GM12878 (cell line): ENCODE data around the gene MTSS2. TPM values are rescaled to one million over a fixed set of nuclear protein-coding genes. Genes with fewer than 3 reads are reported as not detected.

Experiments
- ATAC-seq: fragments of 200-7000 bp; cut with Tn5 transposase; 3 replicates; pipeline ENCODE4 v1.9.1; 2020; ENCODE audit warnings: mild to moderate bottlenecking, moderate library complexity
- Bru-seq: library from RNA; stranded (reverse); fragments of 400-500 nt; gene quantifications from one replicate; lab custom pipeline; 2021; lab: Mats Ljungman, UMichigan
- BruChase-seq, 2 experiments: library from RNA; stranded (reverse); fragments of 400-500 nt; gene quantifications; one replicate each; lab custom pipeline; 2021; lab: Mats Ljungman, UMichigan
- BruUV-seq: library from RNA; stranded (reverse); fragments of 400-500 nt; replicated peaks from 2 replicates; lab custom pipeline; 2021; lab: Mats Ljungman, UMichigan
- CTCF ChIA-PET: fragments of 300-600 bp; sonication (Branson Sonifier 250); formaldehyde crosslinking; extraction: SDS; loops from one replicate; lab custom pipeline; 2021; ENCODE audit warnings: inconsistent platforms; lab: Yijun Ruan, JAX
- POLR2A ChIA-PET: fragments of 350-600 bp; formaldehyde crosslinking; extraction: SDS; loops from one replicate; lab custom pipeline; 2021; ENCODE audit warnings: inconsistent platforms; lab: Charles Lee
- RAD21 ChIA-PET: fragments of 300-600 bp; sonication (Branson Sonifier 250); formaldehyde crosslinking; loops from one replicate; lab custom pipeline; 2023; ENCODE audit warnings: antibody characterized with exemption; ENCODE audit not compliant: unreplicated experiment; lab: Charles Lee
- SMC1A ChIA-PET: fragments of 300-600 bp; sonication (Branson Sonifier 250); formaldehyde crosslinking; loops from one replicate; lab custom pipeline; 2023; ENCODE audit not compliant: unreplicated experiment, uncharacterized antibody; lab: Charles Lee
- DNase-seq: peaks from one replicate; pipeline ENCODE4 v3.0.0-alpha.2; 2011; ENCODE audit warnings: low read depth, low spot score
- FAIRE-seq: peaks from 3 replicates; lab custom pipeline; 2011; peaks lifted over from hg19 to GRCh38; lab: Jason Lieb, UNC
- H2AFZ ChIP-seq: 2 replicates; pipeline ENCODE4 v1.6.0; 2011; ENCODE audit warnings: low read depth, low read length, control low read depth; ENCODE audit not compliant: control insufficient read depth
- H3K27ac ChIP-seq: 2 replicates; pipeline ENCODE4 v1.5.1; 2011; ENCODE audit warnings: control low read depth; ENCODE audit not compliant: control insufficient read depth, insufficient read depth
- H3K27me3 ChIP-seq, 2 experiments: replicated peaks in 1 of 2; 2 replicates each; pipeline versions ENCODE4 v1.6.0 to v1.6.1; 2011; ENCODE audit warnings: low read length in 1 of 2; ENCODE audit not compliant: control insufficient read depth in 2 of 2, insufficient read depth in 2 of 2
- H3K36me3 ChIP-seq, 2 experiments: 2 replicates each; pipeline ENCODE4 v1.5.1; 2011; ENCODE audit warnings: low read length in 1 of 2; ENCODE audit not compliant: control insufficient read depth in 2 of 2, insufficient read depth in 2 of 2
- H3K4me1 ChIP-seq: 2 replicates; pipeline ENCODE4 v1.6.1; 2011; ENCODE audit warnings: mild to moderate bottlenecking, low read length, moderate library complexity, mixed read lengths; ENCODE audit not compliant: control insufficient read depth, insufficient read depth
- H3K4me2 ChIP-seq: 2 replicates; pipeline ENCODE4 v1.6.0; 2011; ENCODE audit warnings: control low read depth; ENCODE audit not compliant: control insufficient read depth, insufficient read depth
- H3K4me3 ChIP-seq: fragments of 200-600 bp; sonication (generic); 2 replicates; pipeline ENCODE4 v1.5.1; 2016
- H3K79me2 ChIP-seq: 2 replicates; pipeline ENCODE4 v1.6.0; 2011; ENCODE audit warnings: low read length; ENCODE audit not compliant: control insufficient read depth, insufficient read depth
- H3K9ac ChIP-seq: 2 replicates; pipeline ENCODE4 v1.8.0; 2011; ENCODE audit warnings: low read length, control low read depth, mixed read lengths; ENCODE audit not compliant: control insufficient read depth, insufficient read depth
- H3K9me3 ChIP-seq: replicated peaks from 3 replicates; pipeline ENCODE4 v1.5.1; 2011; ENCODE audit warnings: mild to moderate bottlenecking, low read length; ENCODE audit not compliant: control insufficient read depth, insufficient read depth
- H4K20me1 ChIP-seq: 2 replicates; pipeline ENCODE4 v1.6.0; 2011; ENCODE audit not compliant: control insufficient read depth, insufficient read depth
- CBX3 ChIP-seq: fragments of 200-600 bp; sonication (generic); IDR thresholded peaks from 2 replicates; pipeline ENCODE4 v1.6.1; 2016; ENCODE audit warnings: low read depth, borderline replicate concordance
- USF1 ChIP-seq: IDR thresholded peaks from 2 replicates; pipeline ENCODE4 v1.6.1; 2011; ENCODE audit warnings: borderline replicate concordance, low read depth, mild to moderate bottlenecking, moderate library complexity, mixed read lengths, low read length; ENCODE audit not compliant: insufficient read depth; ENCODE audit errors: extremely low read length
- WGBS: methylation state at CpG from one replicate; pipeline ENCODE4 v1.1.6; 2016; ENCODE audit warnings: low lambda C conversion rate; ENCODE audit not compliant: insufficient replicate concordance, insufficient coverage; ENCODE audit errors: missing lambda C conversion rate; 5-methylcytosine and 5-hydroxymethylcytosine counted together
- in situ Hi-C: fragments of 300-500 bp; cut with MboI; formaldehyde crosslinking; loops from 9 replicates; pipeline ENCODE4 v1.14.3; 2018; ENCODE audit warnings: mixed read lengths
- intact Hi-C: fragments of 100-400 bp; cut with micrococcal nuclease; formaldehyde crosslinking; loops from one replicate; pipeline ENCODE4 v1.14.2; 2022; ENCODE audit not compliant: unreplicated experiment
- long read RNA-seq, 2 experiments: library from polyadenylated mRNA; unstranded; transcript quantifications; one replicate each; pipeline ENCODE4 v2.0.0, GENCODE V29; 2019 to 2020
- polyA minus RNA-seq, 3 experiments: library from RNA; depleted of rRNA, polyadenylated mRNA; stranded (reverse); fragments of >200 nt; gene quantifications; 2 replicates each; pipeline ENCODE4 v1.2.3, GENCODE V29; 2011
- polyA plus RNA-seq, 11 experiments: library from polyadenylated mRNA; depleted of rRNA in 4 of 11; unstranded in 6 of 11; stranded (reverse) in 5 of 11; fragments of >200 nt; fragmentation: Nextera tagmentation in 4 of 11; fragmentation: Illumina TruSeq in 1 of 11; extraction: Ambion mirVana in 4 of 11; extraction: Trizol in 1 of 11; gene quantifications; 1 replicate in 1 of 11; 2 replicates in 10 of 11; pipeline versions ENCODE4 v1.2.1 to v1.2.3, GENCODE V29; 2011 to 2016; ENCODE audit warnings: inconsistent platforms in 2 of 11, missing spikeins in 2 of 11, low read depth in 1 of 11
- total RNA-seq, 4 experiments: library from RNA; depleted of rRNA in 3 of 4; stranded (reverse); fragments of >200 nt in 3 of 4; fragmentation: Illumina TruSeq in 1 of 4; extraction: Trizol in 1 of 4; gene quantifications; 2 replicates each; pipeline versions ENCODE4 v1.2.1 to v1.2.3, GENCODE V29; 2013 to 2021

Gene MTSS2
- 0.21 and 0.27 TPM in 2 replicates for total RNA-seq (2013; cell fraction: nucleolus; rRNA removed)
- total RNA-seq (2014; rRNA removed), result under 0.01 and 0.16 TPM in 2 replicates
- total RNA-seq (2014; rRNA removed; fragmentation: Illumina TruSeq; extraction: Trizol), result 0.13 TPM in 1 of 2 replicates, not detected in the other
- total RNA-seq (2021), result 0.51 and 0.74 TPM in 2 replicates
- polyA plus RNA-seq (2011; ENCODE audit: low read depth), result not detected
- 0.01 and 0.05 TPM in 2 replicates for polyA plus RNA-seq (2011; rRNA removed)
- 0.01 and 0.05 TPM in 2 replicates for polyA plus RNA-seq (2011; cell fraction: cytosol; rRNA removed)
- polyA plus RNA-seq (2011; cell fraction: nucleus; rRNA removed), result 0.24 and 0.76 TPM in 2 replicates
- 0.06 and 0.39 TPM in 2 replicates for polyA plus RNA-seq (2012)
- 0.03 and 0.25 TPM in 2 replicates for polyA plus RNA-seq (2014; fragmentation: Illumina TruSeq; extraction: Trizol)
- not detected for polyA plus RNA-seq (2014; fragmentation: Nextera tagmentation; extraction: Ambion mirVana)
- polyA plus RNA-seq (2014; rRNA removed), result 0.11 and 0.14 TPM in 2 replicates
- not detected for polyA plus RNA-seq (2016; fragmentation: Nextera tagmentation; extraction: Ambion mirVana)
- not detected in 2 replicates for polyA minus RNA-seq (2011; rRNA and poly(A)+ RNA removed)
- 0.40 and 1.1 TPM in 2 replicates for polyA minus RNA-seq (2011; cell fraction: cytosol; rRNA and poly(A)+ RNA removed)
- polyA minus RNA-seq (2011; cell fraction: nucleus; rRNA and poly(A)+ RNA removed), result 0.48 TPM in 1 of 2 replicates, not detected in the other
- percentile 39 among the genes with signal in this experiment for Bru-seq, nascent RNA
- percentile 31 among the genes with signal in this experiment for BruChase-seq, experiment 1, labeled RNA remaining after a 6-hour chase
- BruChase-seq, experiment 2, labeled RNA remaining after a 2-hour chase, result percentile 32 among the genes with signal in this experiment
- long read RNA-seq, experiment 1, result 0 reads
- long read RNA-seq, experiment 2, result 0 reads

GRCh38 chr16:70685938-70686375 is at the start of gene MTSS2:
MTSS2 (minus strand) TSS chr16:70686053; CDS start chr16:70685791, 262 bp downstream.
- H3K27me3 ChIP-seq, result no peaks in the 10 kb centered on the region
- ChIA-PET POLR2A (no interaction called here), CTCF (no interaction called here), SMC1A (no interaction called here), RAD21 (no interaction called here)
- in situ Hi-C loops, result no loop called here
- ATAC-seq (no peak), DNase-seq (no peak), FAIRE-seq (no peak)
- TF ChIP-seq CBX3, result no peak
- peak; percentile 48 for TF ChIP-seq USF1
- H3K4me3 ChIP-seq, result no peak within 1 kb of the TSS
- no peaks in the 10 kb centered on the region for H3K4me1 ChIP-seq
- WGBS, result 0% methylated on average over 5 of the region's 72 CpGs
- no peaks in the 10 kb centered on the region for H4K20me1 ChIP-seq
- no TSS peak for BruUV-seq
- no peaks in the 10 kb centered on the region for H3K79me2 ChIP-seq
- no peak within 1 kb of the TSS for H3K4me2 ChIP-seq
- intact Hi-C loops, result no loop called here
- no peaks in the 10 kb centered on the region for H3K9me3 ChIP-seq
- no peak within 1 kb of the TSS for H2AFZ ChIP-seq
- H3K27ac ChIP-seq, result no peak within 1 kb of the TSS
- no peaks in the 10 kb centered on the region for H3K36me3 ChIP-seq
- H3K9ac ChIP-seq, result no peak within 1 kb of the TSS
